Temporal lobe (tissue), 1 donor: ENCODE results near the gene OXCT1. TPM values are rescaled to one million over a fixed set of nuclear protein-coding genes. Genes with fewer than 3 reads are reported as not detected.

Source experiments
- total RNA-seq: library from RNA; depleted of rRNA; stranded (reverse); fragments of >200 nt; gene quantifications from one replicate; pipeline ENCODE4 v1.2.3, GENCODE V29; 2014

The OXCT1 gene
- total RNA-seq, 1 donor from 2014 or later: 52.9 TPM

Other genes with a start within 250 kb of the OXCT1 start
- gene RIMOC1, start 33.9 kb upstream of the OXCT1 start, total RNA-seq: 26.1 TPM
- 15.2 TPM for gene FBXO4, start 54.9 kb upstream of the OXCT1 start, total RNA-seq